GM21360 (cell line): ENCODE data around the gene CTRB1.
"Not testable (repeated sequence)": the region's sequence is repeated elsewhere in the genome, so short reads cannot be mapped to it uniquely, and the experiment has no call there.

Experiments
- ATAC-seq: cut with Tn5 transposase; IDR thresholded peaks from one replicate; pipeline ENCODE4 v1.9.1; 2021; ENCODE audit warnings: mild to moderate bottlenecking, moderate library complexity; ENCODE audit not compliant: unreplicated experiment

The CTRB1 gene

DNA sequence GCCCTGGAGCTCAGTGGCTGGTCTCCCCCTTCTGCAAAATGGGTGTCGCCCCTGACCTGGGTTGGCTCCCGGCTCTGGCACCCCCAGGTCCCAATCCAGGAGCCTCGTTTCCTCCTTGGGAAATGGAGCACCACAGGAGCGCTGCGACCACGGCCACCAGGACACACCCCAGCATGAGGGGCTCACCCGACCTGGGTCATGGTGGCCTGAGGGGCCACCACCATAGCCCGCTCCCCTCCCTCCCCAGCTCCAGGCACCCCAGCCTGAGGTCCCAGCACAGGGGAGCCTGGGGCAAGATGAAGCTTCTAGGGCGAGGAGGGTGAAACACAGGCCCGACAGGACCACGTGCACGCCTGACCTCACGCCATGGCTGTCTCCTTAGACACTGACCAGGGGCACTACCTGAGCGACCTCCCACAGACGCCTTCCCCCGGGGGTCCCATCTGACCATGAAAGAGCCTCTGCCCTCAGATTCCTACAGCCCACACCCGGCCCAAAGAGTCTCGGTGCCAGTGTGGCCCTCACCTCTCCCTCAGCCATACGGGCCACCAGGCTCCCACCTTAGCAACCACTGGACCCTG, 20.8 kb downstream of the CTRB1 start:
- no peak for ATAC-seq

DNA sequence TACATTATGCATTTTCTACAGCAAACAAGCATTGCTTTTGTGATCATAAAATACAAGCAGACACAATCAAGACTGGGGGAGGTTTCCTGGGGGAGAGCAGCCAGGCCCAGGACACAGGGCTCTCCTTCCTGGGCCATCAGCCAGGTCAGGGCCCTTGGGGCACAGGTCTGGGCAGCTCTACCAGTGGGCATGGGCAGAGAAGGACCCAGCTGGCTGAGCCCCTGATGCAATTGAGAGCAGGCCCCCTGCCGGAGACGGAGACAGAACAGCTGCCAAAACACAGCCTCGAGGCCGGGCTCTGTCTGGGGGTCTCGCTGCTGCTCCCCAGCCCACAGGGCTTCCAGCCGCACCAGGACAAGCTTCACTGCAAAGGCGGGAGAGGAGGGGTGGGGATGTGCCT, 21.8 kb downstream of the CTRB1 start:
- ATAC-seq, result not testable (repeated sequence)

DNA sequence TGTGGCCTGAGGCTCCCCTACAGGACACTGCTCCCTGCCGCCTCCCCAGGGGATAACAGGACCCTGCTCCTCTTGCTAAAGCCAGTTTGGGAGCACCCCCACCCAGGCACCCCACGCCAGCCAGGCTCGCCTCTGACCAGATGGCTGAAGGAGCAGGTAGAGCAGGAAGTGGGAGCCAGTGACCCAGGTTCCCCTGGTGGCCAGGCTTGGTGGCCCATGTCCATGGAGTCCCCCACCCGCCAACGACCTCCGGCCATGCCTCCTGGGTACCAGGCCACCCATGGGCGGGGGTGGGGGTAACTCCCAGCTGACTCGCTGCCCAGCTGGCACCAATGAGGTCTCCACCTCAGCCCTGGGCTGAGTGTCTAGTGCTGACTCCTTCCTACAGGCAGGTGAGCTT, 22.6 kb downstream of the CTRB1 start:
- ATAC-seq, result no peak

DNA sequence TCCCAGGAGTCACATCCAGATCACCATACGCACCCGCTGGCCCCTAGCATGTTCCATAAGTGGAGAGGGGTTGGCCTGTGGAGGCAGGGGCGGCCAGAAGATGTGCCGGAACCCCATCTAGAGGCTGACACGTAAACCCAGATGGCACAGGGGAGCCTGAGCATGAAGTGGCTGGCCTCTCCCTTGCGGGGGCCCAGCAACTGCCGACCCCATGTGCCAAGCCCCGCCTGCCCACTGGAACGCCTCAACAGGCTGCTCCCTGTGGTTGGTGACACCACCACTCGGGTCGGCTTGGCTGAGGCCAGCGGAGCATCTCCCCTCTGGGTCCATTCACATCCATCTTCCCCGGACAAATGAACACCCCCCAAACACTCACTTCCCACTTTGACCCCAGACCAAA, 23.2 kb downstream of the CTRB1 start:
- ATAC-seq, result no peak

DNA sequence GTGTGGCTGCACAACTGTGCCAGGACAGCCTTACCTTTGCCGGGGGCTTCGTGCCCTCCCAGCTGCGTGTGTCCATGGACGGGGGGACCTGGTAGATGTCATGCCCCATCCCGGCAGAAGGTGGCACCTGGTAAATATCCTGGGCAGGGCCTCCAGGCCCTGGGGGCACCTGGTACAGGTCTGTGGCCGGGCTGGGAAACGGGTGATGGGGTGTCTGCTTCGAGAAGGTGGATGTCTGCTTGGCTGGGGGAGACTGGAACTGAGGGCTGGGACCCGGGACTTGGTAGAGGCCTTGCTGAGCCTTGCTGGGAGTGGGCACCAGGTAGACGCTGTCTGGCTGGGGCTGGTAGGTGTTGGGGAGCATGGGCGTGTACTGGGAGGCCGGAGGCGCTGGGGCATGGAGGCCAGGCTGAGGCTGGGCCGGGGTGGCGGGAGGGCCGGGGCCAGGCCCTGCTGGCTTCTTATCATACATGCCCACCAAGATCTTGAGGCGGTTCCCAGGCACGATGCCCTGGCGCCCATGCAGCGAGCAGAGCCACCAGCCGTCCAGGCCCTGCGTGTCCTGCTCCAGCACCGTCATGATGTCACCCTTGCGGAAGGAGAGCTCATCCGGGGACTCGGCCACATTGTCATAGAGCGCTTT, 23.8 kb downstream of the CTRB1 start:
- ATAC-seq, result not testable (repeated sequence)

DNA sequence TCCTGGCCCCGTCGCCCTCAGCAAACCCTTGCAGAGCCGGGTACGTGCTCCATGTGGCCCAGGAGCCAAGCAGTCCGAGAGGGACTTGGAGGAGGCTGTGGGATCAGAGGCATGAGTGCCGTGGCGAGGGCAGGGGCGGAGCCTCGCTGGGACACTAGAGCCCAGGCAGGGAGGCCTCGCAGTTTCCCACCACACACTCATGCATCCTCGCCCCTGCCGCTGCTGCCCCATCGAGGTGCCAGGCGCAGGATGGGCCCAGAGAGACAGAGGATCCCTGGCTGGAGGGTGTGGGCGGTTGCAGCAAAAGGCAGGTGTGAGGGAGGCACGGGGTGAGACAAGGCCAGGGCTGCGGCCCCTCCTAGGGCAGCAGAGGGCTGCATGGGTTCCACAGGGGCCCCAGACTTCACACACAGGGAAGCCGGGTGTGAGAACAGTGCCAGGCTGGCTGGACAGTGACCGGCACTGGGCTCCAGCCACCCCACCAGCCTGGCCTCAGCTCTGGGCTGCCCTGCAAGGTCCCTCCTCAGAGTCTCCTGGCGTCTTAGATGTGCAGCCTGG, 25.0 kb downstream of the CTRB1 start:
- no peak for ATAC-seq

DNA sequence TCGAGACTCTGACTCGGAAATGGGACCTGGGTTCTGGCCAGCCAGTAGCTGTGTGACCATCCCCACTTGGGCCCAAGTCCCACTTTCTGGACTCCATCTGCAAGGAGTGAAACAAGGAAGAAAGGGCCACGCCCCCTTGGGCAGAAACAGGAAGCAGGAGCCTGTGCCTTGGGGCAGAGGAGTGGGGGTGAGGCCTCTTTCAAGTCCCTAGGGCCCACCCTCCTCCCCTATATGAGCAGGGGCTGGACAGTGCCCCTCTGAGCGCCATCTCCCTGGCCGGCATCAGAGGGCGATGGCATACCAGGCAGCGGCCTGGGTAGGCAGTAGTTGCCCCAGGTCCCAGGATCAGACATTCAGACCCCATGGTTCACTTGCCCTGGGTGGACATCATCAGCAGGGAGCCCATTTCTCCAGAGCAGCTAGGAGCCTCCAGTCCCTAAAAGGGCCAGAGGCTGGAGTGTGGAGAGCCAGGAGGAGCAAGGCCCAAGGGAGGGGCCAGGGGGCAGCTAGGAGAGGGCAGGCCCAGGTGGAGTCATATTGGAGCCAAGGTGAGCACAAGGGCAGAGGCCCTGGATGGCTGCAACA, 25.5 kb downstream of the CTRB1 start:
- ATAC-seq, result no peak

DNA sequence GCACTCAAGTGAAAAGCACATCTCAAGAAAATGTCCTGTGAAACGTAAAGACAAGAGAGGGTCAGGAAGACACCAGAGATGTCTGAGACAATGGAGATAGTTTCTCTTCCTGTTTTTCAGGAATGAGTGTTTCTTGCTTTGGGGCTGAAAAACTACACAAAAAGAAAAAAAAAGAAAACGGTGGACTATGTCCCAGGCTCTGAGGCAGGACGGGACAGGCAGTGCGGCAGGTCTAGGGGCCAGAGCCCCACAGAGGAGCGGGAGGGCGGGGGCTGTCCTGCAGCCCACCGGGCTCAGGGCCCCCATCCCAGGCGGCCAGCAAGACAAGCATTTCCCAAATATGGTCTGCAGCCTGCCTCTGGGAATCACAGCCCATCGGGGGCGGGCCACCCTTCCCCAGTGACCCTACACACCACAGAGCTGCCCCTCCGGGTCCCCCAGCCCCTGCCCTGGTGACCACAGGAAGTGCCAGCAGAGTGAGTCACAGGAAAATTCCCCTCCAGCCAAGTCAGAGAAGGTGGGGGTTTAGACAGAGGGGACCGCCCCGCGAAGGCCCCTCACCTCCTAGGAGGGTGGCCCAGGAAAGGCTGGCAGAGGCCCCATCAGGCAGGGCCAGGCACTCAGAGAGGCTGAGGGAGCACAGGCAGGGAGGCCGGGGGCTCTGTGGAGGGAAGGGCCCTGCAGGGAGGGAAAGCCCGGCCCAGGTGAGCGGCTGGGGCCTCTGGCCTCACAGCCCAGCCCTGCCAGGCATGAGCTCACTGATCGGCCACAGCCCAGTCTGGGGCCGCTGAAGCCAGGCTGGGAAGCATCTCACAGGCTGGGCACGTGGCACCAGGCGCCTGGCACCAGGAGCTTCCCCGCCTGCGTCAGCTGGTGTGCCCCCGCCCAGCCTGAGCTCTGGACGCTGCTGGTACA, 26.3 kb downstream of the CTRB1 start:
- no peak for ATAC-seq

DNA sequence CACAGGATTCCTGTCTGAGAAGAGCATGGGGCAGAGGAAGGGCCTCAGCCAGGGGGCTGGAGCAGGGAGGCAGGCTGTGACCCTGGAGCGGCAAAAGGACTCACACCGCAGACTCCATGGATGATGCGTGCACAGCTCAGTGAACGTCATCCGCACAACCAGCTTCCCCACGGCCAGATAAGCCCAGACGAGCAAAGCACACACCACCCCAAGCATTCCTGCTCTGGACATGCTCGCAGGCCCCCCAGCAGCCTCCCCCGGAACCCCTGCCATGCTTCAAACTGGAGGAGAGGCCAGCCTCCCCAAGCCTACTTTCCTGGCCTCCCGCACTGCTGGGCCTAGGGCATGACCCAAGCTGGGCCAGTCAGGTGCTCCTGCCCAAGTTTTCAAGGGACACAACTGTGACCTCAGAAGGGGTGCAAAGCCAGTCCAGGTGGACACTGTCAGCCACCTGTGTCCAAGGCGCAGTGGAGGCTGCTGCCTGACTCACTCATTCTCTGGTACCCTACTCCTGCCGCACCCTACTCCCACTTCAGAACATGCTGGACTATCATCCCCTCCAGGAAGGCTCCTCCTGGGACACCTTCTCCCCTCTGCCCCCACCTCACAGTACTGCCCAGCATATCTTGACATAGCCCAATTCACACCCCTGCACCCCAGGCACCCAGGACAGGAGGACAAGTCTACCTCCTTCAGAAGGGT, 27.9 kb downstream of the CTRB1 start:
- ATAC-seq, result no peak

DNA sequence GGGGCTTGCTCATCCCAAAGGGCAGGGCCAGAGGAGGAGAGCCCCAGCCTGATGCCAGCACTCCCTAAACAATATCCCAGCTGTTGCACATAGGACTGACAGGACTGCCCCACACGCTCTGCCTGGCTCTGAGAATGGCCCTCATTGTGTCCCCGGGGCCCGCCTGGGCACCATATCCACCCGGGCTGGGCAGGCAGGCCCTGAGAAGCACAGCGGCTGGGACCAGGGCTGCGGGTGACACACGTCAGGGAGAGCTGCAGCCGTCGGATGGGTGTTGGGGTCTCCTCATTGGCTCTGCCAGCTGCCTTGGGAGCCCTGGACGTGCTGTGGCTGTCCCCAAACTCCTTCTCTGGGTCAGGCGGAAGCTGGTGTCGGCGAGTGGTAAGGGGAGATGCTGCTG, 28.5 kb downstream of the CTRB1 start:
- ATAC-seq, result no peak

DNA sequence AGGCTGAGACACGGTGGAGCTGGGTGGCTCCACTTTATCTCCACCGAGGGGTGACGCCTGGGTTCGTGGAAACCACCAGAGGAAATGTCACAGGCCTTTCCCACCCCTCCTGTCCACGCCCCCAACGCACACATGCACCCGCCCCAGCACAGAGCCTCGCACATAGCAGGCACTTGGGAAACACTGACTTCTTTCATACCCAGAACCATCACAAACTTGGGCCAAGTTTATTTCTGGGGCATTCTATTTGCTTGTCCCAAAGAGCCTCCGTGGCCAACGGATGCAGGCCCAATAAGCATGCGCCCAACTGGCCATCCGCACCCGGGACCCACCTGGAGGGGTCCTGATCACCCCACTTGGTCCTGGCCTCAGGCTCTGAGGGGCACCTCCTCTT, 29.4 kb downstream of the CTRB1 start:
- no peak for ATAC-seq

DNA sequence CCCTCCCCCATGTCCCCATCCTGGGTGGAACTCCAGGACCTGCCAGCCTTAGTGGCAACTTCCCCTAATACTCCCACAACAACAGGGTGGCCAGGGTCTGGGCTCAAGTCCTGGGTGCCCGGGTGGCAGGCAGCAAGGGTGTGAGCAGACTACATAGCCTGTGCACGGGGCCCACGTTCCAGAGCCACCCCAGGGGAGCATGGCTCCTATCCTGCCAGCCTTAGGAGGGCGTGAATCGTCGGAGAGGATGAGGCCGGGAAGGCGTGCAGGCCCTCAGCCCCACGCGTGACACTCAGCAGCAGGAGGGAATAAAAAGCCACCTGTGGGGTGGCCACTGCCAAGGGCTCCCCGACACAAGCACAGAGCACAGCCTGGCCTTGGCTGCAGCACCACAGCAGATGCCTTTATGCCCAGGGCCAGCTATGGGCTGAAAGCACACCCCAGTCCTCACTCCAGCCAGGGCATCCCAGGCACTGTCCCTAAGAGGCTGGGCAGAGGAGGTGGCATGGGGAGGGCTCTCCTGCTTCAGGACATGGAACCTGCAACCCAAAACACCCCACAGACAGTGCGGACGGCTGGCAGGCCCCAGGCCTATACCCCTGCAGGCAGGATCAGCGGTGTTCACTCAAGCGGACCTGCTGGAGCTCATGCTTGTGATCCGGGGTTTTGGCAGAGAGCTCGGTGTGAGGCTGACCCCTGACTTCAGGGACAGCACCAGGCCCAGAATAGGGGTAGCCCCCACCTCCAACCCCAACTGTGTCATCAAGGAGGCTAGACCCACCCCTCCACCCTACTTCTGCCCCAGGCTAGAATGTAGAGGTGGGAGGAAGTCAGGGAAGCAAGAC, 30.0 kb downstream of the CTRB1 start:
- no peak for ATAC-seq

DNA sequence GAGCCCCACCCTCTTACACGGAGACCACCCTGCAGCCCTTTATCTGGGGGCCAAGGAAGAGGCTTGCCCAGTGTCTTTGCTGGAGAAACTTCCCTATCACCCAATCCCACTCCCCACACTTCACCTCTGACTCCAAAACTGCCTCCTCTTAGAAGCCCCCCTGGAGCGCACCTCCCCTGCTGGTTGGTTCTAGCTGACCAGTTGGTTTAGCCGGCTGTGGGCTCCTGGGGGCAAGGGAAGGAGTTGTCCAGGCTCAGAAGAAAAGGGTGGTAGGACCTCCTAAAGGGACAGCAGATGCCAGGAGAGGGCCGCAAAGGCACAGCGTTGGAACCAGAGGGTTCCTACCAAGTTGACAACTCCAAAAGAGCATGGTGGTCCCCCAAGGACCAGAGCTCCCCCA, 30.7 kb downstream of the CTRB1 start:
- no peak for ATAC-seq

DNA sequence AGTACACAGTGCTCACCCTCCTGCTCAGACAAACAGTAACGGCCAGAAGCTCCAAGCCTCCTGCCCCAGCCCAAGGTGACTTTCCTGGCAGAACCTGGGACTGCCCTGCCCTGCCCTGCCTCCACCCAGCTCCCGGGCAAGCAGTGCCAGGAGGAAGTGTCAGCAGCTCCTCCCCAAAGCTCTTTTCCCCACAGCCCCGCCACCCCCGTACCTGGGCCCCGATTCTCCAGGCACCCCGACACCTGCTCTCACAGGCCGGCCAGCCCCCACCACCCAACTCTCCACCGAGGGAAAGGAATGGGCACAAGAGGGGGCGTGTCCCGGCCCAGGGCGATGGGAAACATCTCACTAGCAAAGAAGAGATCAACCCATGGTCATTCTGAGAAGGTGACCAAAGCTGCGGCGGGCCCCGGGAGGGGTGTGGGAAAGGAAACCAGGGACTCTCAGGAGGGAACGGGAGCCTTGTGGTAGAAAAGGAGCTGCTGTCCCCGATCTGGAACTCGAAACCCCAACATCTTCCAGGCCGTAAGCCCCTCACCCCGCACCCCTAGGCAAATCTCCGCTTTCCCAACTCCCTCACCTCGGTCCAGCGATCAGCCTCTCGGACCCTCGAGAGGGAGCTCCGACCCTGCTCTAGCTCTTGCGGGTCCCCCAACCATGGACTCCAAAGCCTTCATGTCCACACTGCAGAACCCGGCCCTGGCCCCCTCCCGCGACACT, 31.5 kb downstream of the CTRB1 start:
- no peak for ATAC-seq

DNA sequence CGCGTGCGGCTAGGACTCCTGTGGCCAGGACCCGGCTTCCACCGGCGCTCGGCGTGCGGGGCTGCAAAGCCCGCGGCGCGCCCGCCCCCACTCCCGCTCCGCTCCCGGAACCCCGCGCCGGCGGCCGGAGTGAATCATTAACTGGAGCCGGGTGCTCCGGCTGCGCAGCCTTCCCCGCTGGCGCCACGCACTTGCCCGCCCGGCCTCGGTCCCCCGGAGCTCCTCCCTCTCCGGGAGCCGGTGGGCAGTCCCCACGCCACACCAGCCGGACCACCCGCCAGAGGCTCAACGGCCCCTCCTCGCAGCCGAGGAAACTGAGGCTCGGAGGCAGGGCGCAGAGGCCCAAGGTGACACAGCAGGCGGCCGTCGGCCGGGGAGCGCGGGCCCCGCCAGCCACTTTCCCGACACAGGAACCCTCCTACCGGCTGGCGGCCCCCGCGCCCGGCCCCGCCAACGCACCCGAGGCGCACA, 32.1 kb downstream of the CTRB1 start:
- peak; percentile 20 for ATAC-seq

DNA sequence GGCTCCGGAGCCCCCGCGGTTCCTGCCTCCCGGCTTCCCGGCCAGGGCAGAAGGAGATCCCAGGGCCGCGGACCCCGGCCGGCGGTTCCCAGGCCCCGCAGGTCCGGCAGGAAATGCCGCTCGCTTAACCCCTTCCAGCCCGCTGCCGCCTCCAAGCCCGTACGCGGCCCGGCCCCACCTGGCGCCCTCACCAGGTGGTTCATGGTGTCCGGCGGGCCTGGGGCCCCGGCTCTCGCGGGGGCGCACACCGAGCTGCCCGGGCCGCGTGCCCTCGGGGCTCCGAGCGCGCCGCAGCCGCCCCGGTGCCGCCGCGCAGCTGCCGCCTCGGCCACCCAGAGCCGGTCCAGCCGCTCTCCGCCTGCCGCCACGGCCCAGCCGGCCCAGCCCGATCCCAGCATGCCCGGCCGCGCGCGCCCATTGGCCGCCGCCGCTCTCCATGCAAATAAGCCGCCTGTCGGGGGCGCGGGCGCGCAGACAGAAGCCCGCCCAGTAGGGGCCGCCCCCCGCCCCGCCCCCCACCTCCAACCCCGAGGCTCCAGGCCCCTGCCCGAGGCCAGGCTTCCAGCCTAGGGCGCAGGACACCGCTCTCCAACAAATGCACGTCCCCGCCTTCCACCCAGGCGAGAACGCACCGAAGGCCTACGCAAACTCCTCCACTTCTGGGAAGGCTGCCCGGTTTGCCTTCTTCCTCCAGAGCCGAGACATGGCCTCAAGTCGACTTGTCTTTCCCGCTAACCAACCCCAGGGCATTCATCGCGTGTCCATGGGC, 32.7 kb downstream of the CTRB1 start, which contains the start of gene BCAR1:
TSS of gene BCAR1 (minus strand) at position 345 of the 769 bp plus-strand sequence. CDS start at position 203, 142 bp downstream.
- ATAC-seq, result peak; percentile 87

DNA sequence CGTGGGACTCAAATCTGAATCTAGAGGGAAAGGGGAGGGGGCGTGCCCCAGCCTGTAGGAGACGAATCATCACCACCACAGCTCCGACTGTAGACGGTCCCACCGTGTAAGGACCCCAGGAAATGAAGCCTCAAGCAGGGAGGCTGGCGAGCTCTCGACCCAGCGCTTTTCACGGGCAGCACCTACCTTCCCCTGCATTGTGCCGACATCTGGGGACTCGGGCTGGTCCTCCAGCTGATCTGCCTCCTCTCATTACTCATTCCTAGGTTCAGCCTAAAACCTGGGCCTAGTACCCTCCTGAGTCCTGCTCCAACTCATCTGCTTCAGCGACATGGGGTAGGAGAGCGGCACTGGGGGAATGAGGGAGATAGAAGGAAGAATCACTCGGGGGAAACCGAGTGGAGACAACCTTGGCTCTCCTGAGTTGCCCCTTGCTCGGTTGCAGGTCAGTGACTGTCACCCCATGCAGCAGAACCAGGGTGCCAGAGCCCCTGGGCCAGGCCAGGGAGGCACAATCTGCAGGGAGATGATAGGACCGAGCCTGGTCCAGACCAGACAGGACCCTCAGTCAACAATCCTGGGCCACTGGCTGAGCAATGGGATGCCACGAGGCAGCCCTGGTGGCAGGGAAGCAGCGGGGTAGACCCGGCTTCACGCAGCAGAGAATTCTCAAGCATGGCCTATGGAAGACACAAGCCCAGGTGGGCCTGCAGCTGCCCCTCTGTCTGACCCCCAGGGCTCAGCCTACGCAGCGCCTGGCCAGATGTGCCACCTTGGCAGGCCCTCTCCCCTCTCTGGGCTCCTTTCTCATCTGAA, 33.5 kb downstream of the CTRB1 start:
- ATAC-seq, result no peak
